Ovary (tissue), 3 donors: ENCODE data around the gene KAT6B.

Experiments used
- CTCF ChIP-seq, 3 donors: fragments of 450-650 bp in 2 of 3; fragments of 200-600 bp in 1 of 3; IDR thresholded peaks; one replicate each; pipeline versions ENCODE4 v1.5.1 to v1.8.0; 2016 to 2022; ENCODE audit warnings: antibody characterized with exemption in 3 of 3, mild to moderate bottlenecking in 1 of 3
- POLR2A ChIP-seq: fragments of 450-650 bp; IDR thresholded peaks from one replicate; pipeline ENCODE4 v1.6.1; 2017; ENCODE audit warnings: antibody characterized with exemption, mild to moderate bottlenecking, moderate library complexity
- donor health status: DM: no; HTN: no; CAD: no.

GRCh38 chr10:75028049-75028448 lies 201.6 kb downstream of the KAT6B start:
- TF ChIP-seq CTCF (IDR thresholded peaks at IDR 0.05), result no peak
- no peak for TF ChIP-seq POLR2A
